Measurements from ENCODE around the gene PPP5C. TPM values are rescaled to one million over a fixed set of nuclear protein-coding genes. Genes with fewer than 3 reads are reported as not detected.

The PPP5C gene
- total RNA-seq, 1 experiment from 2014 or later = 58.1 TPM

DNA sequence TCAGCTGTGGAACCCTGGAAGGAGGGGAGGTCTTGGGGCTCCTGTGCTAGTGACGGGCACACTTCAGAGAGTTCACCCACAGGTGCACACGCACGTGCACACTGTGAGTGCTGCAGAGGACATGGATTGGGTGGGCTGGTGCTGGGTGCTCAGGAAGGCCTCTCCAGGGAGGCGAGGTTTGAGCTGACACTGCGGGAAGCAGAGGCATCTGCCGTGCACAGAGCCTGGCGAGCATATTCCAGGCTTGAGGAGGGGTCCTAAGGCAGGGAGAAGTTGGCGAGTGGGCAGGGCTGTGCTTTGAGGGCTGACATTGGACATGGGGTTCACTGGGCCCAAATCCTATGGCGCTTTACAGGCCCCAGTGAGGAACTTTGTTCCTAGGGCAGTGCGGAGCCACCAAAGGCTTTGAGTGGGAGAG lies 40.8 kb downstream of the PPP5C start:
- CTCF ChIA-PET = no interaction called here
- intact Hi-C loops (cut with micrococcal nuclease; ENCODE audit: unreplicated experiment) = no loop called here
- DNase-seq (ENCODE audit: low read depth, low spot score) = no peak
- 0 out of 2 replicates have a peak, but pooled peaks cover 7% of the 10 kb centered on the region for H3K36me3 ChIP-seq (ENCODE audit: control insufficient read depth, insufficient read depth, low read length)
- TF ChIP-seq SIN3A (IDR thresholded peaks at IDR 0.05; ENCODE audit: borderline replicate concordance, insufficient read depth, low read depth, low read length) = no peak
- TF ChIP-seq, protein P1, sequence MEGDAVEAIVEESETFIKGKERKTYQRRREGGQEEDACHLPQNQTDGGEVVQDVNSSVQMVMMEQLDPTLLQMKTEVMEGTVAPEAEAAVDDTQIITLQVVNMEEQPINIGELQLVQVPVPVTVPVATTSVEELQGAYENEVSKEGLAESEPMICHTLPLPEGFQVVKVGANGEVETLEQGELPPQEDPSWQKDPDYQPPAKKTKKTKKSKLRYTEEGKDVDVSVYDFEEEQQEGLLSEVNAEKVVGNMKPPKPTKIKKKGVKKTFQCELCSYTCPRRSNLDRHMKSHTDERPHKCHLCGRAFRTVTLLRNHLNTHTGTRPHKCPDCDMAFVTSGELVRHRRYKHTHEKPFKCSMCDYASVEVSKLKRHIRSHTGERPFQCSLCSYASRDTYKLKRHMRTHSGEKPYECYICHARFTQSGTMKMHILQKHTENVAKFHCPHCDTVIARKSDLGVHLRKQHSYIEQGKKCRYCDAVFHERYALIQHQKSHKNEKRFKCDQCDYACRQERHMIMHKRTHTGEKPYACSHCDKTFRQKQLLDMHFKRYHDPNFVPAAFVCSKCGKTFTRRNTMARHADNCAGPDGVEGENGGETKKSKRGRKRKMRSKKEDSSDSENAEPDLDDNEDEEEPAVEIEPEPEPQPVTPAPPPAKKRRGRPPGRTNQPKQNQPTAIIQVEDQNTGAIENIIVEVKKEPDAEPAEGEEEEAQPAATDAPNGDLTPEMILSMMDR (IDR thresholded peaks at IDR 0.05) = no peak
- no peak for TF ChIP-seq TCF7L2 (IDR thresholded peaks at IDR 0.05; ENCODE audit: low read depth, low read length)
- TF ChIP-seq, protein P2, sequence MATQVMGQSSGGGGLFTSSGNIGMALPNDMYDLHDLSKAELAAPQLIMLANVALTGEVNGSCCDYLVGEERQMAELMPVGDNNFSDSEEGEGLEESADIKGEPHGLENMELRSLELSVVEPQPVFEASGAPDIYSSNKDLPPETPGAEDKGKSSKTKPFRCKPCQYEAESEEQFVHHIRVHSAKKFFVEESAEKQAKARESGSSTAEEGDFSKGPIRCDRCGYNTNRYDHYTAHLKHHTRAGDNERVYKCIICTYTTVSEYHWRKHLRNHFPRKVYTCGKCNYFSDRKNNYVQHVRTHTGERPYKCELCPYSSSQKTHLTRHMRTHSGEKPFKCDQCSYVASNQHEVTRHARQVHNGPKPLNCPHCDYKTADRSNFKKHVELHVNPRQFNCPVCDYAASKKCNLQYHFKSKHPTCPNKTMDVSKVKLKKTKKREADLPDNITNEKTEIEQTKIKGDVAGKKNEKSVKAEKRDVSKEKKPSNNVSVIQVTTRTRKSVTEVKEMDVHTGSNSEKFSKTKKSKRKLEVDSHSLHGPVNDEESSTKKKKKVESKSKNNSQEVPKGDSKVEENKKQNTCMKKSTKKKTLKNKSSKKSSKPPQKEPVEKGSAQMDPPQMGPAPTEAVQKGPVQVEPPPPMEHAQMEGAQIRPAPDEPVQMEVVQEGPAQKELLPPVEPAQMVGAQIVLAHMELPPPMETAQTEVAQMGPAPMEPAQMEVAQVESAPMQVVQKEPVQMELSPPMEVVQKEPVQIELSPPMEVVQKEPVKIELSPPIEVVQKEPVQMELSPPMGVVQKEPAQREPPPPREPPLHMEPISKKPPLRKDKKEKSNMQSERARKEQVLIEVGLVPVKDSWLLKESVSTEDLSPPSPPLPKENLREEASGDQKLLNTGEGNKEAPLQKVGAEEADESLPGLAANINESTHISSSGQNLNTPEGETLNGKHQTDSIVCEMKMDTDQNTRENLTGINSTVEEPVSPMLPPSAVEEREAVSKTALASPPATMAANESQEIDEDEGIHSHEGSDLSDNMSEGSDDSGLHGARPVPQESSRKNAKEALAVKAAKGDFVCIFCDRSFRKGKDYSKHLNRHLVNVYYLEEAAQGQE (IDR thresholded peaks at IDR 0.05; ENCODE audit: insufficient read depth in 1 of 2, low read depth in 2 of 2, low read length in 1 of 2) = no peak
- no peak for TF ChIP-seq POLR2AphosphoS5 (IDR thresholded peaks at IDR 0.05; ENCODE audit: low read depth, low read length)
- H3K27ac ChIP-seq (ENCODE audit: low read length) = no peak overlapping the region
- H3K9me3 ChIP-seq (ENCODE audit: control insufficient read depth, insufficient read depth, low read depth, low read length) = no peaks in the 10 kb centered on the region
- no peaks in the 10 kb centered on the region for H3K4me1 ChIP-seq (ENCODE audit: control insufficient read depth, insufficient read depth, low read length)
- in situ Hi-C loops (cut with HindIII; ENCODE audit: low pct_unique_long_range_greater_than_20kb, low sequenced_read_pairs) = no loop called here
- no TSS peak for BruUV-seq (replicated peaks)
- H3K27me3 ChIP-seq (ENCODE audit: control insufficient read depth, insufficient read depth, low read length) = no peaks in the 10 kb centered on the region
- no peak for ATAC-seq
- POLR2A ChIA-PET = no interaction called here
- no peak overlapping the region for H3K4me3 ChIP-seq (ENCODE audit: low read depth in 2 of 2, low read length in 2 of 2)

DNA sequence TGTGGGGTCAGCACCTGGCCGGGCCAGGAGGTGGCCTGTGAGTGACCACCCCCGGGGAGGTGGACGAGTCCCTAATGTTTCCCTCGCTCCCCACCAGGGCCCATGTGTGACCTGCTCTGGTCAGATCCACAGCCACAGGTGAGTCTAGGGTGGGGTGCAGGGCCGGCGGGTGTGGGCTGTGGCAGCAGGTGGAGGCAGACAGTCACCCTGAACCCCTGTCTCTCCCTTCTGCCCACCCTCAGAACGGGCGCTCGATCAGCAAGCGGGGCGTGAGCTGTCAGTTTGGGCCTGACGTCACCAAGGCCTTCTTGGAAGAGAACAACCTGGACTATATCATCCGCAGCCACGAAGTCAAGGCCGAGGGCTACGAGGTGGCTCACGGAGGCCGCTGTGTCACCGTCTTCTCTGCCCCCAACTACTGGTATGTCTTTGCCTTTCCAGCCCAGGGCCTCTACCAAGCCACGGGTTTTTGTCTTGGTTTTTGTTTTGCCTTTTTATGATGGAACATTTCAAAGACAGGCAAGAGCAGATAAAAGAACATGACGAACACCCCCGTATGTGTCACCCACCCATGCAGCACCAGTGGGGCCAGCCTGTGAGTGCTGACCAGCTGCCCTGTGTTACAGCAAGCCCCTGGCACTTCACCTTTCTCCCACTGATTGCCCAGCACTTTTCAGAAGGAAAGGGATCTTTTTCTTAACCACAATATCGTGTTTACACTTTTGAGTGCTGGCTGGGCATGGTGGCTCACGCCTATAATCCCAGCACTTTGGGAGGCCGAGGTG lies 41.6 kb downstream of the PPP5C start:
- Histone ChIP-seq H3K4me3 (ENCODE audit: low read depth in 2 of 2, low read length in 2 of 2) (no peak overlapping the region), H3K36me3 (ENCODE audit: control insufficient read depth, insufficient read depth, low read length) (0 out of 2 replicates have a peak, but pooled peaks cover 2% of the 10 kb centered on the region), H3K4me1 (ENCODE audit: control insufficient read depth, insufficient read depth, low read length) (no peaks in the 10 kb centered on the region), H3K9me3 (ENCODE audit: control insufficient read depth, insufficient read depth, low read depth, low read length) (no peaks in the 10 kb centered on the region), H3K27me3 (ENCODE audit: control insufficient read depth, insufficient read depth, low read length) (no peaks in the 10 kb centered on the region), H3K27ac (ENCODE audit: low read length) (no peak overlapping the region)
- ChIA-PET CTCF (interaction anchor here (0.6 kb wide), 1 partner anchor 48 kb away, joined by 3 read pairs; no protein-coding TSS in a partner anchor), POLR2A (no interaction called here)
- intact Hi-C loops (cut with micrococcal nuclease; ENCODE audit: unreplicated experiment) = no loop called here
- TF ChIP-seq, protein P2 (IDR thresholded peaks at IDR 0.05; ENCODE audit: insufficient read depth in 1 of 2, low read depth in 2 of 2, low read length in 1 of 2) = no peak
- TF ChIP-seq TCF7L2 (IDR thresholded peaks at IDR 0.05; ENCODE audit: low read depth, low read length) (no peak), SIN3A (IDR thresholded peaks at IDR 0.05; ENCODE audit: borderline replicate concordance, insufficient read depth, low read depth, low read length) (no peak), POLR2AphosphoS5 (IDR thresholded peaks at IDR 0.05; ENCODE audit: low read depth, low read length) (no peak)
- TF ChIP-seq, protein P1 (IDR thresholded peaks at IDR 0.05) = no peak
- no TSS peak for BruUV-seq (replicated peaks)
- ATAC-seq (no peak), DNase-seq (ENCODE audit: low read depth, low spot score) (no peak)
- in situ Hi-C loops (cut with HindIII; ENCODE audit: low pct_unique_long_range_greater_than_20kb, low sequenced_read_pairs) = no loop called here

Data from Panc1 (cell line).